ENCODE data around the gene IKZF3.
A peak's percentile ranks its signal among the peaks of the same experiment; 100 is the strongest.
"Not testable (repeated sequence)": the region's sequence is repeated elsewhere in the genome, so short reads cannot be mapped to it uniquely, and the experiment has no call there.

Gene IKZF3

DNA sequence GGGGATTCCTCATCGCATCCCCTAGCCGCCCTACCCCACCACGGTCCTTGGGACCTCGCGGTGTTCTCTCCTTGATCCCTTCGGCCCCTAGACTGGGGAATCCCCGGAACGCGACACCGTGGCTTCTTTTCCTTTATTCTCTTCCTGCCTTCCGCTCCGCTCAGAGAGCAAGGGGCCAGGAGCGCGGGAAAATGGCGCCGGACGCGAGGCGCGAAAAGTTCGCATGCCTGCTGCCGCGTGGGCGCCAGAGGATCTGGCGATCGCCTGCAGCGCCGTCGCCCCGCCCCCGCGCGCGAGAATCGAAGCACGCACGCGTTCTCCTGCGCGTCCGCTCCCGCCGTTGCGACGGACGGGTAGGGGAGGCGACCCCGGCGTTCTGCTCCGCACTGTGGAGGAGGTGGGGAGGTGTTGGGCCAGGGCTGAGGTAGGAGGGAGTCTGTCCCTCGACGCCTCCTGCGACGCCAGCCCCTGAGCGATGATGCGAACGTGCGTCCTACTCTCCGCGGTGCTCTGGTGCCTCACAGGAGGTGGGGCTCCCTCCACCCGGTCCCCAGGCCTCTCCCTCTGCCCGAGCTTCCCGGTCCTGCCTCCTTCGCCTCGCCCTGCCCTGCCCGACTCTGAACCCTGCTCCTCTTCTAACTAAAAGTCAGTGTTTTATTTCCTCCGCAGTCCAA lies 3.9 kb upstream of the IKZF3 start, which contains the start of gene ZPBP2:
Gene ZPBP2, plus strand, starts transcription at position 323 of the 674 bp plus-strand sequence. Its CDS starts 153 bp downstream, at position 476.
- no peak for TF ChIP-seq CTCF (IDR thresholded peaks at IDR 0.05; ENCODE audit: extremely low read depth, missing control alignments)
- DNase-seq (ENCODE audit: low spot score), result no peak

DNA sequence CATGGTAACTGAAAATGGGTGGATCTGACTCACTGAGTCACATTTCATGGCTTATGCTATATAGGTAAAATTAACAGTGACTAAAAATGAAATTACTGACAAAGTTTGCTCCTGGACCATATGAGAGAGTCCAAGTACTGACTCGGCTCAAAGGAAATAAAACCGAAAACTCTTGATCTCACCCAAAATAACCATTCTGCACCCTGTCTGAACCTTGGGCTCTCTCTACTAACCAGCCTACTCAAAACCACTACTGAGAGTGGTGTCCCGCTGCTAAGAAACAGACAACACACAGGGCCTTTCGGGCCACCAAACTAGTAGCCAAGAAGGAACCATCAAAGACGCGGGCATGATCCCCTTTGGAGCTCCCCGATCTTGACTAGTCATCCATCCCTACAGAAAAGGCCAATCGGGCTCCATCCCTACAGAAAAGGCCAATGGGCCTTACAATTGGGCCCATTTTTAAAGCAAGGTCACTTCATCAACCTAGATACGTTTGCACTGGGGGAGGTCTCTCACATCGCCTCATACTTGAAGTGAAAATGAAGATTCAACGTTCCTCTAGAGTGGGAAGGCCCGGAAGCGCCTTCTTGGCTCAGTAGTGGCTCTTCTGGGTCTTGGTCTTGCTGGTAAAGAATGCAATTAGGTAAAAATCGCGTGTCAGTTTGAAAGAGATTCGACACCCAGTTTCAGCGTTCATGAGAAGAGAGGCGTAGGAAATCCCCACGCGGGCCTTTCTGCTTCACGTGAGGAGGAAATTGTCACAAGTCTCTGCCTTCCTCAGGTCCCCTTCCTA lies 3.2 kb upstream of the IKZF3 start:
- TF ChIP-seq CTCF (IDR thresholded peaks at IDR 0.05; ENCODE audit: extremely low read depth, missing control alignments), result no peak
- DNase-seq (ENCODE audit: low spot score), result peak; percentile 82

GRCh38 chr17:39866013-39866730 lies 2.1 kb upstream of the IKZF3 start:
- no peak for TF ChIP-seq CTCF (IDR thresholded peaks at IDR 0.05; ENCODE audit: extremely low read depth, missing control alignments)
- no peak for DNase-seq (ENCODE audit: low spot score)

- TF ChIP-seq CTCF (IDR thresholded peaks at IDR 0.05; ENCODE audit: extremely low read depth, missing control alignments), result no peak
- no peak for DNase-seq (ENCODE audit: low spot score)
These were observed 731 bp downstream of the IKZF3 start for GRCh38 chr17:39863244-39863917.

DNA sequence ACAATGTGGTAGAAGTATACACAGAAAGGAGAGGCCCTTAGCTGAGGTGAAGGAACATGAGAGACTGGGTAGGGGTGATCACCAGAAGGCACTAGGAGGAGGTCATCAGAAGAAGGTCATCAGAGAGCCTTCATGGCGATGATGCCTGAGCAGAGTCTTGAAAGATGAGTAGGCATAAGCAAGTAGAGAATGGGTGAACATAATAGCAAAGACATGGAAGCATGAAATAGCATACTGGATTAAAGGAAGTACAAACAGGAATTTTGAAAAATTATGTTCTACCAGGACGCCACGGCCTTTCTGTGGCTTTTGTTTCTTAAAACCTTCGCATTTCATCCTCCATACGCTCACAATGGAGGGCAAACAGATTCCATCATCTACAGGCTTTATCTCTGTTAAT lies 2.9 kb downstream of the IKZF3 start:
- TF ChIP-seq CTCF (IDR thresholded peaks at IDR 0.05; ENCODE audit: extremely low read depth, missing control alignments), result no peak
- DNase-seq (ENCODE audit: low spot score), result no peak

GRCh38 chr17:39855911-39856649 lies 8.0 kb downstream of the IKZF3 start:
- not testable (repeated sequence) for DNase-seq (ENCODE audit: low spot score)

DNA sequence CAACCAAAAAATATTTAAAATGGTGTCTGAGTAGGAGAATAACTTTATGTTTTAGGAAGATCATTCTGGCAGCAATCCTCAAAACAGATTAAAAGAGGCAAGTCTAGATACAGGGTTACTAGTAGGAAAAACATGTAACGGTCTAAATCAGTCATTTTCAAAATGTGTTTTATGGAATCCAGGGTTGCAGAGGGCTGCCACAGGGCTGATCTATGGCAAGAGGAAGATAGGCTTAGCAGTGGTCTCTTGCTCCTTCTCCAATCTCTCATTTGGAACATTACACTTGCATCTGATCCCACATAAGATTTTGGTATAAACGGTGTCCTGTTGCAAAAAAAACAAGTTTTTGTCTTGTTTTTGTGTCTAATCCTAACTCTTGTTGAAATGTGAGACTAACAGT lies 9.2 kb downstream of the IKZF3 start:
- no peak for TF ChIP-seq CTCF (IDR thresholded peaks at IDR 0.05; ENCODE audit: extremely low read depth, missing control alignments)
- DNase-seq (ENCODE audit: low spot score), result no peak
